Choroid plexus epithelial cell (primary cell): ENCODE data around the gene IGDCC3.

Experiments used
- DNase-seq: peaks from one replicate; pipeline ENCODE4 v3.0.0-alpha.2; 2010; ENCODE audit warnings: low read depth
- H3K4me3 ChIP-seq: 2 replicates; pipeline ENCODE4 v1.5.1; 2011; ENCODE audit warnings: low read depth, mild to moderate bottlenecking, control low read depth, low read length, moderate library complexity
- CTCF ChIP-seq: conservative IDR thresholded peaks from 2 replicates; pipeline ENCODE4 v1.5.1; 2011; ENCODE audit warnings: low read depth, mild to moderate bottlenecking, control low read depth, inconsistent platforms, low read length, moderate library complexity

Gene IGDCC3

DNA sequence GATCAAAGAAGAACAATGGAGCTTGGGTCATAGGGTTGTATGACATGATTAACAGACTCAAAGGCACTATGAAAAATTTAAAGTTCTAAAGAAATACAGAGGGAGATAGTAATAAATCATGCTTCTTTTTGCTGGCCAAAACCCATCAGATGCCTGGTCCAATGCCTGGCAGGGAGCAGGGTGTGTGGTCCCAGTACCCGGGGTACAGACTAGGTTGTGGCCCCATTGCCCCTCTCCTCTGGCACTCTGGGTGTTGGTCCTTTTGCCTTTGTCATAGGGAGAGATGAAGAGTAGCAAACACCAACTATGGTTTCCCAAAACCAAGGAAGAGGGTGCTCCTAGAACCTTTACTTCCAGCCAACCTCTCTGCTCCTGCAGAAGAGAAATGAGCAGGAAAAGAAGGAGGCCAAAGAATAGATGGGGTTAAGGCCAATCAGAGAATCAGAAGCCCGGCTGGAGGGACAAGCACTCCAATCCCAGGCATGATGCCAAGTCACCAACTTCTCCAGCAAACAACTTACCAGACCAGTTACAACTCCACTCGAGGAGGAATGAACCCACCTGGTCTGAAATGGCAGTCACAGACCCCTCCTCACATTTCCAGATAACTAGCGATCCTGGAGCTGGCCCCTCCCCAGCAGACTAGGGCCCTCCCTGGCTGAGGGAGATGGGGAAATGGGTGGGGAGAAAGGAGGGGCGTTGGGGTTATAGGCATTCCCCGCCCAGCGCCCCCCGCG is 1.8 kb downstream of the IGDCC3 start:
- no peak for DNase-seq
- no peak overlapping the region for H3K4me3 ChIP-seq
- TF ChIP-seq CTCF: no peak

- no peak overlapping the region for H3K4me3 ChIP-seq
- DNase-seq: peak; percentile 24
- no peak for TF ChIP-seq CTCF
Measured at GRCh38 chr15:65374821-65375401, 2.9 kb downstream of the IGDCC3 start.

GRCh38 chr15:65374334-65374733 is 3.5 kb downstream of the IGDCC3 start:
- no peak for DNase-seq
- TF ChIP-seq CTCF: no peak
- no peak overlapping the region for H3K4me3 ChIP-seq

GRCh38 chr15:65373163-65373651 is 4.6 kb downstream of the IGDCC3 start:
- H3K4me3 ChIP-seq: no peak overlapping the region
- DNase-seq: no peak
- no peak for TF ChIP-seq CTCF

- no peak for DNase-seq
- no peak overlapping the region for H3K4me3 ChIP-seq
- TF ChIP-seq CTCF: no peak
Measured at GRCh38 chr15:65372787-65373067, 5.1 kb downstream of the IGDCC3 start.

DNA sequence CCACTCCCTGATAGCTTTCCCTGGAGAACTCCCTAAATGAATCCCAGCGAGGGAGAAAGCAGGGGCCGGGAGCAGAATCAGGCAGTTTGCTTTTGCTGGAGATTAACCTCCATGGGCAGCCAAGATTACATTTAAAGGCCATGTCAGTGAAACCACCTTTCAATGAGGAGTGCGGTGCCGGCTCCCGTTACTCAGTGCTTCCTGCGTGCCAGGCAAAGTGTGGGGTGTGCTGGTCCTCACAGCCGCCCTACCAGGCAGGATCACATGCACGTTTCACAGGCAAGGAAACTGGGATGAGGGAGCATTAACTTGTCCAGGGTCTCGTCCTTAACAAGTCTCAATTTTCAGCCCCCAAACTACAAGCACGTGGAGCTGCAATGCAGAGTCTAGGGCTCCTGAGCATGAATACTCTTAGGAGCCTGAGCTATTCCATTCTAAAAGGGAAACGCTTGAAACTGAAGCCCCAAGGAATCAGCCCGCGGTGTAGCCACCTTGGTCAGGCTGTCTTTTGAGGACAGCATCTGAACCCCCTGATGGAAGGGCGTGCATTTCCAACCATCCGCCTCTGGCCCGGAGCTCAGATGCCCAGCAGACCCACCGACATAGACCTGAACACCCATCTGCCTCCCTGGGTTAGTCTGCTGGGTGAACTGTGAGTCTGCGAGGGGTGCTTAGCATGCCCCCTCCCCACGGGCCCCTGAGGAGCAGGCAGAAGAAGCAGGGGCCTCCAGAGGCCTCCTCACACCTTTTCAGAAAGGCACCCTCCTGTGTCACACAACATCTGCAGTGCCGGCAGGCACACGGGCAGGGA is 5.6 kb downstream of the IGDCC3 start:
- TF ChIP-seq CTCF: no peak
- DNase-seq: no peak
- H3K4me3 ChIP-seq: no peak overlapping the region
